K562 (cell line): Measurements from ENCODE around the gene TTC31. TPM values are rescaled to one million over a fixed set of nuclear protein-coding genes. Genes with fewer than 3 reads are reported as not detected.

Experiments used
- BRD4 ChIP-seq: fragments of 200-600 bp; sonication (generic); IDR thresholded peaks from 2 replicates; pipeline ENCODE4 v1.6.1; 2017; ENCODE audit warnings: inconsistent platforms
- CCAR2 ChIP-seq: fragments of 200-400 bp; formaldehyde crosslinking; IDR thresholded peaks from 2 replicates; pipeline ENCODE4 v1.6.1; 2017; ENCODE audit warnings: mild to moderate bottlenecking, low read depth, low read length
- CREM ChIP-seq: IDR thresholded peaks from 2 replicates; pipeline ENCODE4 v1.6.1; 2014; ENCODE audit warnings: antibody characterized with exemption, low read depth
- DACH1 ChIP-seq: fragments of 450-650 bp; IDR thresholded peaks from 2 replicates; pipeline ENCODE4 v1.6.1; 2018; ENCODE audit not compliant: partially characterized antibody
- ELF2 ChIP-seq: fragments of 250-450 bp; sonication (Bioruptor Pico); IDR thresholded peaks from 2 replicates; pipeline ENCODE4 v1.5.0; 2021; ENCODE audit warnings: mild to moderate bottlenecking
- ERF ChIP-seq: fragments of 450-650 bp; formaldehyde crosslinking; IDR thresholded peaks from 2 replicates; pipeline ENCODE4 v1.4.0; 2020; ENCODE audit warnings: mild to moderate bottlenecking, mixed read lengths
- GATA2 ChIP-seq: sonication (generic); formaldehyde crosslinking; IDR thresholded peaks from 2 replicates; pipeline ENCODE4 v1.4.0; 2020; ENCODE audit warnings: mild to moderate bottlenecking, missing genetic modification reagents
- KAT2B ChIP-seq: IDR thresholded peaks from one replicate; pipeline ENCODE4 v1.6.1; 2012; ENCODE audit warnings: low read depth, mild to moderate bottlenecking, control low read depth, inconsistent platforms, low read length, moderate library complexity
- MXI1 ChIP-seq: IDR thresholded peaks from 2 replicates; pipeline ENCODE4 v1.6.1; 2011; ENCODE audit warnings: low read depth, mild to moderate bottlenecking, improper control_type of control experiment, low read length
- NCOA2 ChIP-seq, 2 experiments: fragments of 450-650 bp; IDR thresholded peaks; 2 replicates each; pipeline ENCODE4 v1.6.1; 2018; ENCODE audit warnings: mild to moderate bottlenecking in 2 of 2, moderate library complexity in 1 of 2; ENCODE audit not compliant: partially characterized antibody in 2 of 2
- NR2F6 ChIP-seq: fragments of 450-650 bp; formaldehyde crosslinking; IDR thresholded peaks from 2 replicates; pipeline ENCODE4 v1.4.0; 2020; ENCODE audit warnings: mild to moderate bottlenecking
- PHF8 ChIP-seq: fragments of 200-600 bp; sonication (generic); IDR thresholded peaks from 2 replicates; pipeline ENCODE4 v1.6.1; 2012; ENCODE audit warnings: mixed run types, mild to moderate bottlenecking, inconsistent platforms, low read length, moderate library complexity, borderline replicate concordance
- SIN3B ChIP-seq: fragments of 450-650 bp; IDR thresholded peaks from 2 replicates; pipeline ENCODE4 v1.6.1; 2017; ENCODE audit warnings: low read depth, mild to moderate bottlenecking, moderate library complexity
- SNRNP70 ChIP-seq: fragments of 200-400 bp; formaldehyde crosslinking; optimal IDR thresholded peaks from 2 replicates; pipeline ENCODE3; 2017; ENCODE audit warnings: low read depth, low read length
- SUPT5H ChIP-seq: fragments of 450-650 bp; IDR thresholded peaks from 2 replicates; pipeline ENCODE4 v1.6.1; 2016
- XRCC4 ChIP-seq: IDR thresholded peaks from one replicate; pipeline ENCODE4 v1.6.1; 2011; ENCODE audit not compliant: insufficient read depth, insufficient read length; ENCODE audit errors: extremely low read depth
- polyA plus RNA-seq, 8 experiments: library from polyadenylated mRNA; depleted of rRNA in 4 of 8; stranded (reverse) in 5 of 8; unstranded in 3 of 8; fragments of >200 nt; fragmentation: Nextera tagmentation in 2 of 8; fragmentation: Illumina TruSeq in 1 of 8; extraction: Ambion mirVana in 2 of 8; extraction: Trizol in 1 of 8; gene quantifications; 2 replicates each; pipeline versions ENCODE4 v1.2.1 to v1.2.3, GENCODE V29; 2011 to 2014; ENCODE audit warnings: inconsistent platforms in 1 of 8, missing spikeins in 1 of 8
- total RNA-seq, 7 experiments: library from RNA; depleted of rRNA in 6 of 7; stranded (reverse); fragments of >200 nt in 6 of 7; fragmentation: Illumina TruSeq in 2 of 7; extraction: Trizol in 2 of 7; gene quantifications; 2 replicates each; pipeline versions ENCODE4 v1.2.1 to v1.2.3, GENCODE V29; 2011 to 2021; ENCODE audit warnings: low replicate concordance in 1 of 7
- TF ChIP-seq, protein P1 (sequence below), 3 experiments: fragments of 200-800 bp in 1 of 3; fragments of 250-450 bp in 1 of 3; fragments of 450-650 bp in 1 of 3; sonication (Bioruptor Pico) in 1 of 3; sonication (Bioruptor generic) in 1 of 3; formaldehyde crosslinking in 1 of 3; IDR thresholded peaks; 2 replicates each; pipeline versions ENCODE4 v1.6.1 to v1.8.0; 2016 to 2022; ENCODE audit warnings: mild to moderate bottlenecking in 2 of 3, missing genetic modification characterization in 2 of 3, missing compliant biosample characterization in 1 of 3, moderate library complexity in 1 of 3
- TF ChIP-seq, protein P2 (sequence below): fragments of 450-650 bp; formaldehyde crosslinking; IDR thresholded peaks from 2 replicates; pipeline ENCODE4 v1.4.0; 2020; ENCODE audit warnings: mild to moderate bottlenecking
- TF ChIP-seq, protein P3 (sequence below): fragments of 250-450 bp; sonication (Bioruptor Pico); IDR thresholded peaks from 2 replicates; pipeline ENCODE4 v1.5.0; 2021; ENCODE audit warnings: mild to moderate bottlenecking, moderate library complexity
- TF ChIP-seq, protein P4 (sequence below): sonication (generic); formaldehyde crosslinking; IDR thresholded peaks from 2 replicates; pipeline ENCODE4 v1.9.0; 2022; ENCODE audit warnings: mild to moderate bottlenecking, missing genetic modification reagents

Gene TTC31
- total and polyA plus RNA-seq, 9 of the 15 experiments (the other 6 are each of a cell fraction or from before 2014, with no cell fraction given): 4.7 to 30.5 (median 15.9) TPM

DNA sequence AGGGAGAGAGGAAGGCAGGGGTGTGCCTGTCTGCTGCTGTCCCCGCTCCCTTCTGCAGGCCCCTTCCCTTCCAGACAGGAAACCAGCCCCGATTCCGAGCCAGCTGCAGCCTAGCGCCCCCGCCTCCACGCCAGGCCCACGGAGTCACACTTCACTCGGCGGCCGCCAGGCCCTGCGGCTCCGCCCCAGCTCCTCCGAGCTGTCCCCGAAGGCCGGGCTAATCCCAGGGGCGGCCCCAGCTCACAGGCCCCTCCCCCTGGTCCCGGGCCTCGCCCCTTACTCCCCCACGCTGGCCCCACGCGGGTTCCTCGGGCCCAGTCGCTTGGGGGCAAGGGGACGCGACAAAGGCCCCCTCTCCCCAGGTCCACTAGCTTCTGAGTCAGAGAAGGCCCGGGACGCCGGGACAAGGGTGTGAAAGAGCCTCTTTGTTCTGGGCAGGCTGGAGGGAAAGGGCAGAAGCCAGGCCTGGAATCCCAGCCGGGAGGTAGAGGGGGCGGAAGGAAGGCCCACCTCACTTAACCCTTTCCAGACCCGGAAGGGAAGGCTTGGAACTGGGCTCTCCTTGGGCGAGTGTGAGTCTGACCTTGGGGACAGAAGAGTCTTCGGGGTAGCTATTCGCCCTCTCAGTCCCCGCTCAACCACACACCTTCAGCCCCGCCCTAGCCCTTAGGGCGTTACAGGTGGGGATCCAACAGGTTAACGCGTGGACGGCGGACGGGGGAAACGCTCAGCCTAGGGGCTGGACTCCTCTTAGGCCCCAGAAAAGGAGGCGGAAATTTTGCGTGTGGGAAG lies 42.3 kb upstream of the TTC31 start (continued):
- TF ChIP-seq, protein P1, sequence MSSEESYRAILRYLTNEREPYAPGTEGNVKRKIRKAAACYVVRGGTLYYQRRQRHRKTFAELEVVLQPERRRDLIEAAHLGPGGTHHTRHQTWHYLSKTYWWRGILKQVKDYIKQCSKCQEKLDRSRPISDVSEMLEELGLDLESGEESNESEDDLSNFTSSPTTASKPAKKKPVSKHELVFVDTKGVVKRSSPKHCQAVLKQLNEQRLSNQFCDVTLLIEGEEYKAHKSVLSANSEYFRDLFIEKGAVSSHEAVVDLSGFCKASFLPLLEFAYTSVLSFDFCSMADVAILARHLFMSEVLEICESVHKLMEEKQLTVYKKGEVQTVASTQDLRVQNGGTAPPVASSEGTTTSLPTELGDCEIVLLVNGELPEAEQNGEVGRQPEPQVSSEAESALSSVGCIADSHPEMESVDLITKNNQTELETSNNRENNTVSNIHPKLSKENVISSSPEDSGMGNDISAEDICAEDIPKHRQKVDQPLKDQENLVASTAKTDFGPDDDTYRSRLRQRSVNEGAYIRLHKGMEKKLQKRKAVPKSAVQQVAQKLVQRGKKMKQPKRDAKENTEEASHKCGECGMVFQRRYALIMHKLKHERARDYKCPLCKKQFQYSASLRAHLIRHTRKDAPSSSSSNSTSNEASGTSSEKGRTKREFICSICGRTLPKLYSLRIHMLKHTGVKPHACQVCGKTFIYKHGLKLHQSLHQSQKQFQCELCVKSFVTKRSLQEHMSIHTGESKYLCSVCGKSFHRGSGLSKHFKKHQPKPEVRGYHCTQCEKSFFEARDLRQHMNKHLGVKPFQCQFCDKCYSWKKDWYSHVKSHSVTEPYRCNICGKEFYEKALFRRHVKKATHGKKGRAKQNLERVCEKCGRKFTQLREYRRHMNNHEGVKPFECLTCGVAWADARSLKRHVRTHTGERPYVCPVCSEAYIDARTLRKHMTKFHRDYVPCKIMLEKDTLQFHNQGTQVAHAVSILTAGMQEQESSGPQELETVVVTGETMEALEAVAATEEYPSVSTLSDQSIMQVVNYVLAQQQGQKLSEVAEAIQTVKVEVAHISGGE (CRISPR knock-in tag; IDR thresholded peaks at IDR 0.05): peak in 1 of 3 experiments; percentile 71; a peak in 2 of 6 replicates
- TF ChIP-seq NCOA2 (IDR thresholded peaks at IDR 0.05; ENCODE audit: partially characterized antibody in 2 of 2): no peak
- TF ChIP-seq XRCC4: no peak
- TF ChIP-seq, protein P2, sequence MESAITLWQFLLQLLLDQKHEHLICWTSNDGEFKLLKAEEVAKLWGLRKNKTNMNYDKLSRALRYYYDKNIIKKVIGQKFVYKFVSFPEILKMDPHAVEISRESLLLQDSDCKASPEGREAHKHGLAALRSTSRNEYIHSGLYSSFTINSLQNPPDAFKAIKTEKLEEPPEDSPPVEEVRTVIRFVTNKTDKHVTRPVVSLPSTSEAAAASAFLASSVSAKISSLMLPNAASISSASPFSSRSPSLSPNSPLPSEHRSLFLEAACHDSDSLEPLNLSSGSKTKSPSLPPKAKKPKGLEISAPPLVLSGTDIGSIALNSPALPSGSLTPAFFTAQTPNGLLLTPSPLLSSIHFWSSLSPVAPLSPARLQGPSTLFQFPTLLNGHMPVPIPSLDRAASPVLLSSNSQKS (CRISPR knock-in tag): no peak
- TF ChIP-seq SNRNP70: no peak
- no peak for TF ChIP-seq MXI1
- no peak for TF ChIP-seq GATA2 (CRISPR knock-in tag)
- TF ChIP-seq ERF (CRISPR knock-in tag): no peak
- TF ChIP-seq, protein P3, sequence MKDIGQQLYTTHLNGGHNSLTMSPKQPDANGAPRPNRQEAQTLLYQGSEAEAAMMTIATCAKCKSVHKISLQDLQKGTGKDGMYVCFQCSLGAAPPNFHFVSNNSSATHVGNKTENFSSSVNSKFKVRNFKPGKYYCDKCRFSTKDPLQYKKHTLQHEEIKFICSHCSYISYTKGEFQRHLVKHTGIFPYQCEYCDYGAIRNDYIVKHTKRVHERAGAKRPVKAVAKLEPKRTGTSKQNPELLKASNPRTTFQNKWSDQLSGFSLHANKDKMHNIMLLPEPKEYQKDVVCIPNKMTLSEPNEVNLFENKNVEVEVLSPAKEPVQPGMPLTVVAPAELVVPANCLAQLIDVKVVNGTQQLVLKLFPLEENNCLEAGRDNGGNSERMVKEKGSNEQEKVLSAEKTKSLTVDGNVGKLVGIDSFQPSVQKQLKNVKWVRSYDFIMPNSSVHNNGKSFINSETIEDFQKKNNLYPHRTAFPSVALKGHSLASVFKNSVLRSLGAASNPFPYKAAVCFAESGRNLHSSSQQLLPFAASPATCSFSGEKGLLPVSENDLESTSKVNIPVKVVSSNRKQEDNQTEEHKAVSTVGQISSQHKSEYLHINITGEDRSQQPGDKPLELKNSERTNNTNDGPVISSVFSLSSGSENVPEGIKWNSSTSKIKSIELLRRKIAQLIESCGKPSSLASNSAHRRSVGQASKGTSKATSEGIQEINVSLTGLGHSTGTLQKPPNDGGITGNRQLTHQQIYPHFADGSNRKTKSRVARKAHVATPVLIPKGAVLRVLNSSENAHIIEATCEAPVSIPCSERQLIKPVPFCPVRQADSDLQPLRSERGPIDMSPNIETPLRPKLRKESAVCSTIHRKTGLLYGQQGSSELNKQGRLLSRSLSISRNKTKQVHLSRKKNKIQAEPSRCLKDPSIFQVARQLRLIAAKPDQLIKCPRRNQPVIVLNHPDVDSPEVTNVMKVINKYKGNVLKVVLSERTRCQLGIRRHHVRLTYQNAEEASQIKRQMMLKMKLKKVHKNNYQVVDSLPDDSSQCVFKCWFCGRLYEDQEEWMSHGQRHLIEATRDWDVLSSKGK (CRISPR knock-in tag): no peak
- no peak for TF ChIP-seq NR2F6 (CRISPR knock-in tag)
- TF ChIP-seq DACH1: no peak
- peak; percentile 28; the same call in 1 of the 2 replicates for TF ChIP-seq SIN3B
- peak; percentile 71 for TF ChIP-seq SUPT5H
- TF ChIP-seq KAT2B: no peak
- TF ChIP-seq CCAR2: no peak
- peak; percentile 45; the same call in 1 of the 2 replicates for TF ChIP-seq CREM
- no peak for TF ChIP-seq BRD4
- TF ChIP-seq ELF2 (CRISPR knock-in tag): no peak
- TF ChIP-seq, protein P4, sequence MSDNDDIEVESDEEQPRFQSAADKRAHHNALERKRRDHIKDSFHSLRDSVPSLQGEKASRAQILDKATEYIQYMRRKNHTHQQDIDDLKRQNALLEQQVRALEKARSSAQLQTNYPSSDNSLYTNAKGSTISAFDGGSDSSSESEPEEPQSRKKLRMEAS: no peak
- peak; percentile 79; the same call in 1 of the 2 replicates for TF ChIP-seq PHF8
